ENCODE data around the gene RNASE7.

RNASE7 gene

DNA sequence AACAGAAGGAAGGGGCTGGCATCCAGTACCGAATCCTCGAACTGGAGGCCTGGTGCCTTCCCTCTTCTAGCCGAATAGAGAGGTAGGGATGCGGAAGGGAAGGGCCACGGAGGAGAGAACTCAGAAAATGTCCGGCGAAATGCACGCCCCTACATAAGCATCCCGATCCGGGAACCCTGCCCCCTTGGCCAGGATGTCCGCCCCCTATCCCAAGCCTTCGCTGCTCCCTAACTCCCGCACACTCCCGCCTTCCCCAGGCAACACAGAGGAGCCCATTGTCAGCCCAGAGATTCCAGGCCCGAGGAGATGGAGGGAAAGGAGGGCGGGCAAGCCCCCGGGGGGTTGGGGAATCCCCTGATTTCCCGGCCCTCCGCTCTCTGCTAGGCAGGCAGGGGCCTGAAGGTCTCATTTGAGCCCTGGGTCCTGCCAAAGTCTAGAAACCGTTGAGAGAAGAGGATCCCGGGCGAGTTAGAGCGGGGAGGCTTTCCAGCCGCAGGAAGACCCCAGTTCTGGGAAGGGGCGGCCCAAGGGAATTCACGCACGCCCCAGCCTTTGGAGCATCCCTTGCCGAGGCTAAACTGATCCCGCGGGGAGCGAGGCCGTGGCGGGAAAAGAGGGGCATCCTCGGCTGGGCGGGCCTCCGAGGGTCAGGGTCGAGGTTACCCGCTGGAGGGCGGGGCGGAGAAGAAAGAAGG lies 27.4 kb downstream of the RNASE7 start:
- DNase-seq (ENCODE audit: low spot score), result no peak

DNA sequence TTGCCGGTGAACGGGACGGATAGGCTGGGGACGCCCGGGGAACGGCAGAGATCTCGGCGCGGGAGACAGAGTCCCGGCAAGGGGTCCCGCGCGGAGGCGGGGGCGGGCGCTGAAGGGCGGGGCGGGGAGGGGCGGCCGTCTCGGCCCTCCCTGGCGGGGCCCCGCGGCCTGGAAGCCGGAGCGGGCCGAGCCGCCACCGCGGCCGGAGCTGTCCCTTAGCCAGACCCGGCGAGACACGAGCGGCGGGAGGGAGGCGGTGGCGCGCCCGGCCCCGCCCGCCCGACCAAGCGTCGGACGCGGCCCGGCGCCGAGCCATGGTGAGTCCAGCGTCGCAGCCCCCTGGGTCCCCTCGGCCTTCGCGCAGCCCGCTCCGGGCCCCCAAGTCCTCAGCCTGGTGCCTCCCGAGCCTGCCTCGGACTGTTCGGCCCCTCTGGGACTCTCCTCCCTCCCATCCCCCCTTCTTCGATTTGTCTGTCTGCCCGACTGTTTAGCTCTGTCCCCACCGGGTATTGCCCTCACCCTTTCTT lies 28.0 kb downstream of the RNASE7 start, which contains the start of gene ARHGEF40:
Gene ARHGEF40 (plus strand): TSS at position 222 of the 527 bp plus-strand sequence. CDS start 93 bp downstream, at position 315.
- no peak for DNase-seq (ENCODE audit: low spot score)

DNA sequence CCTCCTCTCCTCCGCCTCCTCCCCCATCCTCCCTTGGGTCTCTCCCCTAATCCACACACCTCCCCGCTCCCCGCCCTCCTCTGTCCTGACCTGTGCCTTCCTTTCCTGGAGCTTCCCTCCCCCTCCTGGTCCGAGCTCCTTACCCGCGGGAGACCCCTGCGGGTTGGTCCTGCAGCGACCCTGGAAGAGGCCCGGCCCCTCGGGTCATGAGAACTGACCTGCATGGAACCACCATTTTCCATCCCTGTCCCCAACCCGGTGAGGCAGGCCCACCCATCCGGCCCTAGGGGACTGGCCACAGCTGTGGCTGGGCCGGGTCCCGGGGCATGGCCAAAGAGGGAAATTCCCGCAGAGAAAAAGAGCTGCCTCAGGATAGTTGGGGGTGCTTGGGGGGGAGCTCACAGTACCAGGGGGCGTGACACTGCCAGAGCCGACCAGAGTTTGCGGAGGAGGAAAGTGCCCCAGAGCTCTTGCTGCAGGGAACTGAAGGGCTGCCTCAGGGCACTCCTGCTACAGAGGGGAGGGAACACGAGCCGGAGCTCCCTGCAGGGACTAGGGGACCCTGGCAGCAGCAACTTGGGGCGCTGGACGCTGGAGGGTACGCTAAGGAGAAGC lies 28.6 kb downstream of the RNASE7 start:
- DNase-seq (ENCODE audit: low spot score), result no peak

DNA sequence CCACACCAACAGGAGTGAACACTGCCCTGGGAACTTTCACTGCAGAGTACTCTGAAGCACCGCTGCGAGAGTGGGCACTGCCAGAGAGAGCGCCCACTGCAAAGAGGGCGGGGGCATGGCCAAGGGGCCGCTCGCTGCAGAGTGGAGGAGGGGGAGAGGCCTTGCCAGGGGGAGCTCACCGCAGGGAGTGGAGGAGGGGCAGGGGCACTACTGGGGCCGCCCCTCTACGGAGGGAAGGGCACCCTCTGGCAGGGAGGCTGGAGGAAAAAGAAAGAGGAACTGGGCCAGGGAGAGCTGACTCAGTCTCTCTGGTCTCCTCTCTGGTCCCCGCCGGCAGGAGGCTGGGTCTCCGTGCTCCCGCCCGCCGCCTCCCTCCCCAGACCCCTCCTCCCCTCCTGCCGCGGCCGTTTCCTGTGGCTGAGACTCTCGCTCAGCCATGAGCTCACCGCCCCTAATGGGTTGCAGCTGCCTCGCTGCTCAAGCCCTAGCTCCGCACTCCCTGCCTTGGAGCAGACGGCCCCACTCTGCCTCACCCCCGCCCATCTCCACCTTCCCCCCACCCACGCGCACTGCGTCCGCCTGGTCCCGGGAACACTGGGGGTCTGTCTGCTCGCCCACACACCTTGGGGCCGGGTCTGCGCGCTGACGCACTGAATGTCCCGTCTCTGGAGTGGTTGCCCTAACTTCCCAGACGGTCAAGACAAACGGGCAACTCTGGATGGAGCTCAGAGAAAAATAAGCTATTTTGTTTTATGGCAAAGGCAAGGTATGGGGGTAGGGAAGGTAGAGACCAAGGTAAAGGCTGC lies 29.3 kb downstream of the RNASE7 start:
- no peak for DNase-seq (ENCODE audit: low spot score)

DNA sequence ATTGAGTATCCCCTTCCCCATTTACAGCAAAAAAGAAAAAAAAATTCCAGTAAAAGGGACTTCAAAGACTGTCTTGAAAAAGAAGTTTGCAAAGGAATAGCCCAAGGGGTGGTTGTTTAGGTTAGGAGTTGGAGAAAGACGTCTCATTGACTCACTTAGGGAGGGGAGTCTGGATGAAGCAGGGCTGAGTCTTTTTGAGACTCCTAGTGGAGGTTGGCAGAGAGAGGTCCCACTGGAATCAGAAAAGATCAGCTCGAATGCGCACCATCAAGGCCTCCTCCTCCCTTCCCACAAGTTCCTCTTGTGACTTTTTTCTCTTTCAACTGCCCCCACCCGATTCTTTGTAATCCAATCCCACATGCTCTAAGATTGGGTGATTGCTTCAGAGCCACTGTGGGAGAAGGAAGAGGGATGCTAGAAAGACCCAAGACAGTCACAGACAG lies 29.9 kb downstream of the RNASE7 start:
- DNase-seq (ENCODE audit: low spot score), result no peak

DNA sequence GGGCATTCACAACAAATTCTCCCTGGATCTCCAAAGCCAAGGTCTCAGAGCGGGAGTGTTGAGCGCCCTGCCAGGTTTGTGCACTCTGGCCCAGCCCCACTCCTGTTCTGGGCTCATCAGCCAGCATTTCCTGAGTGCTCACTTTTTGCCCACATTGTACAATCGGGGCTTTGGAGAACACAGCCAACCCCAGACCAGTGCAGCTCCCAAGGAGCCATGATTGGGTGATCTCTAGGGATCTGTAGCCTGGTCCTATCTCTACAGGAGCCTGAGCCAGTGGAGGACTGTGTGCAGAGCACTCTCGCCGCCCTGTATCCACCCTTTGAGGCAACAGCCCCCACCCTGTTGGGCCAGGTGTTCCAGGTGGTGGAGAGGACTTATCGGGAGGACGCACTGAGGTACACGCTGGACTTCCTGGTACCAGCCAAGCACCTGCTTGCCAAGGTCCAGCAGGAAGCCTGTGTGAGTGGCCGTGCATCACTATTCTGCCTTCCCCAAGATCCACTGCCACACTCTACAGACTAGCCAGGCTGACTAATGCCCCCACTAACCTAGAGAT lies 30.7 kb downstream of the RNASE7 start:
- no peak for DNase-seq (ENCODE audit: low spot score)

DNA sequence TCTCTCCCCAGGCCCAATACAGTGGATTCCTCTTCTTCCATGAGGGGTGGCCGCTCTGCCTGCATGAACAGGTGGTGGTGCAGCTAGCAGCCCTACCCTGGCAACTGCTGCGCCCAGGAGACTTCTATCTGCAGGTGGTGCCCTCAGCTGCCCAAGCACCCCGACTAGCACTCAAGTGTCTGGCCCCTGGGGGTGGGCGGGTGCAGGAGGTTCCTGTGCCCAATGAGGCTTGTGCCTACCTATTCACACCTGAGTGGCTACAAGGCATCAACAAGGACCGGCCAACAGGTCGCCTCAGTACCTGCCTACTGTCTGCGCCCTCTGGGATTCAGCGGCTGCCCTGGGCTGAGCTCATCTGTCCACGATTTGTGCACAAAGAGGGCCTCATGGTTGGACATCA lies 31.8 kb downstream of the RNASE7 start:
- DNase-seq (ENCODE audit: low spot score), result no peak

DNA sequence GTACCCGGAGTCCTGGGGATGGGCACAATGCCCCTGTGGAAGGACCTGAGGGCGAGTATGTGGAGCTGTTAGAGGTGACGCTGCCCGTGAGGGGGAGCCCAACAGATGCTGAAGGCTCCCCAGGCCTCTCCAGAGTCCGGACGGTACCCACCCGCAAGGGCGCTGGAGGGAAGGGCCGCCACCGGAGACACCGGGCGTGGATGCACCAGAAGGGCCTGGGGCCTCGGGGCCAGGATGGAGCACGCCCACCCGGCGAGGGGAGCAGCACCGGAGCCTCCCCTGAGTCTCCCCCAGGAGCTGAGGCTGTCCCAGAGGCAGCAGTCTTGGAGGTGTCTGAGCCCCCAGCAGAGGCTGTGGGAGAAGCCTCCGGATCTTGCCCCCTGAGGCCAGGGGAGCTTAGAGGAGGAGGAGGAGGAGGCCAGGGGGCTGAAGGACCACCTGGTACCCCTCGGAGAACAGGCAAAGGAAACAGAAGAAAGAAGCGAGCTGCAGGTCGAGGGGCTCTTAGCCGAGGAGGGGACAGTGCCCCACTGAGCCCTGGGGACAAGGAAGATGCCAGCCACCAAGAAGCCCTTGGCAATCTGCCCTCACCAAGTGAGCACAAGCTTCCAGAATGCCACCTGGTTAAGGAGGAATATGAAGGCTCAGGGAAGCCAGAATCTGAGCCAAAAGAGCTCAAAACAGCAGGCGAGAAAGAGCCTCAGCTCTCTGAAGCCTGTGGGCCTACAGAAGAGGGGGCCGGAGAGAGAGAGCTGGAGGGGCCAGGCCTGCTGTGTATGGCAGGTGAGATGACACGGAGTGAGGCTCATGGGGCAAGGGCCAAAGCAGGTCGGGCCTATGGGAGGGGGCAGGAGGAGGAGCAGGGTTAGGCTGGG lies 32.5 kb downstream of the RNASE7 start:
- DNase-seq (ENCODE audit: low spot score), result no peak

DNA sequence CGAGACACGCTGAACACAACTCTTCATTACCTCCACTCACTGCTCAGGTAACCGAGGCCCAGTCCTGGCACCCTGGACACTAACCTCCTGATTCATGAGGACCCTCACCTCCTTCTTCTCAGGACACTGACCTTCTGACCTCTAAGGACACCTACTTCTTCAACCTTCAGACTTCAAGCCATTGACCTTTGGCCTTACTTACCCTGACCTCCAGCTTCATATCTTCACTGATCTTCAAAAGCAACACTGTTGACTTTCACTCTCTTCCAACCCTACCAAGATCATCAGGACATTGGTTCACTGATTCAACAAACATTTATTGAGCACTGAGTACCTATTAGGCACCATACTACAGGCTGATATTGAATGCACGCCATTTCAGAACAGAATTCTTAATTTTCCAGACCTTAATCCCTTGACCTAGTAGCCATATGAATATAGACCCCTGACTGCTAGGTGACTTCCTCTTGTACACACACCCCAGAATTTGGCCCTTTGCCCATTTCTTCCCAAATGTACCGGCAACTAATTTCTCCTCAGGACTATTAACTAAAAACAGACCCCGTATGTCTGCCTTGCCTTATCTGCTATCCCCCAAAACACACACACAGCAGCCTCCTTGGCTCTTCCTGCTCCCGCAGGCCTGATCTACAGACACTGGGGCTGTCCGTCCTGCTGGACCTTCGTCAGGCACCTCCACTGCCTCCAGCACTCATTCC lies 33.7 kb downstream of the RNASE7 start:
- no peak for DNase-seq (ENCODE audit: low spot score)

DNA sequence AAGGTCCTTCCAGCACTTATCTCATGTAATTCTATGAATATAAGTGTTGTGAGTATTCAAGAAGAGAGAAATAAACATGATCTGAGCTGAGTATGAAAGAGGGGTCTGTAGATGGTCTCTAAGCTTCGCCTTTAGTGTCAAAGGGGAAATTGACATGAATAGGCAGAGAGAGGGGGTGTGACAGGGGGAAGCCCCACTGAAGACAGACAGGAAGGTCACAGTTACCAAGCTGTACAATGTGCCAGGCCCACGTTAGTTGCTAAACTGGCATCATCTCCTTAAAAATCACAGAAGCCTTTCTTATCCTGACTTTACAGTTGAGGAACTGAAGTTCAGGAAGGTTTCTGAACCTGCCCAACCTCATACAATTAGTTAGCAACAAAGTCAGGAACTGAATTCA lies 35.5 kb downstream of the RNASE7 start:
- no peak for DNase-seq (ENCODE audit: low spot score)

DNA sequence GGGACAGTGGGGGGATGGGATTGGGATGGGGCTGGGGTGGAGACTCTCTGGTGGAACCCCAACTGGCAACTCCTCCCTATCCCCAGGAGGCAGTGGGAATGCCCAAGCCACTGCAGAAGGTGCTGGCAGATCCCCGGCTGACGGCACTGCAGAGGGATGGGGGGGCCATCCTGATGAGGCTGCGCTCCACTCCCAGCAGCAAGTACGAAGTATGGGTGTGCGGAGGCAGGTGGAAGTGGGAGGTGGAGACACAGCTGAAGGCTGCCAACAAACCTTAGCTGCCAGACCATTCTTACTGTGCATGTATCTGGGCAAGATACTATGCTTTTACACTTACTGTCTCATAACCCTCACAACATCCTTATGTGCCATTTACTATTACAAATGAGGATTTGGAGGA lies 36.1 kb downstream of the RNASE7 start:
- DNase-seq (ENCODE audit: low spot score), result no peak

DNA sequence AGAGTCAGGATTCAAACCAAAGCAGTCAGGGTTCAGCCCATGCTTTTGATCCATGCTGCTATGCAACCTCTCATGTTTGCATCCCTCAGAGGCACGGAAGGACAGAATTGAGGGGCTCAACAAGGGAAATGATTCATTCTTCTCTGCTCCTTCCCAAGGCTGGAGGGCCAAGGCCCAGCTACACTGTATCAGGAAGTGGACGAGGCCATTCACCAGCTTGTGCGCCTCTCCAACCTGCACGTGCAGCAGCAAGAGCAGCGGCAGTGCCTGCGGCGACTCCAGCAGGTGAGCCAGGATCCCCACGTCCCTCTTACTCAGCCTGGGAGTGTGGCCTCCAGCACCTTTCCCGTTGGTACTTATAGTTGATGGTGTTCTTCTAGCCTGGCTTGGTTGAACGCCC lies 36.6 kb downstream of the RNASE7 start:
- DNase-seq (ENCODE audit: low spot score), result no peak

DNA sequence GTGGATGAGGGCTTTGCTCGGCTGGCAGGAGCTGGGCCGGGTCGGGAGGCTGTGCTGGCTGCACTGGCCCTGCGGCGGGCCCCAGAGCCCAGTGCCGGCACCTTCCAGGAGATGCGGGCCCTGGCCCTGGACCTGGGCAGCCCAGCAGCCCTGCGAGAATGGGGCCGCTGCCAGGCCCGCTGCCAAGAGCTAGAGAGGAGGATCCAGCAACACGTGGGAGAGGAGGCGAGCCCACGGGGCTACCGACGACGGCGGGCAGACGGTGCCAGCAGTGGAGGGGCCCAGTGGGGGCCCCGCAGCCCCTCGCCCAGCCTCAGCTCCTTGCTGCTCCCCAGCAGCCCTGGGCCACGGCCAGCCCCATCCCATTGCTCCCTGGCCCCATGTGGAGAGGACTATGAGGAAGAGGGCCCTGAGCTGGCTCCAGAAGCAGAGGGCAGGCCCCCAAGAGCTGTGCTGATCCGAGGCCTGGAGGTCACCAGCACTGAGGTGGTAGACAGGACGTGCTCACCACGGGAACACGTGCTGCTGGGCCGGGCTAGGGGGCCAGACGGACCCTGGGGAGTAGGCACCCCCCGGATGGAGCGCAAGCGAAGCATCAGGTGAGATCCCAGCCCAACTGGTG lies 39.5 kb downstream of the RNASE7 start:
- no peak for DNase-seq (ENCODE audit: low spot score)

DNA sequence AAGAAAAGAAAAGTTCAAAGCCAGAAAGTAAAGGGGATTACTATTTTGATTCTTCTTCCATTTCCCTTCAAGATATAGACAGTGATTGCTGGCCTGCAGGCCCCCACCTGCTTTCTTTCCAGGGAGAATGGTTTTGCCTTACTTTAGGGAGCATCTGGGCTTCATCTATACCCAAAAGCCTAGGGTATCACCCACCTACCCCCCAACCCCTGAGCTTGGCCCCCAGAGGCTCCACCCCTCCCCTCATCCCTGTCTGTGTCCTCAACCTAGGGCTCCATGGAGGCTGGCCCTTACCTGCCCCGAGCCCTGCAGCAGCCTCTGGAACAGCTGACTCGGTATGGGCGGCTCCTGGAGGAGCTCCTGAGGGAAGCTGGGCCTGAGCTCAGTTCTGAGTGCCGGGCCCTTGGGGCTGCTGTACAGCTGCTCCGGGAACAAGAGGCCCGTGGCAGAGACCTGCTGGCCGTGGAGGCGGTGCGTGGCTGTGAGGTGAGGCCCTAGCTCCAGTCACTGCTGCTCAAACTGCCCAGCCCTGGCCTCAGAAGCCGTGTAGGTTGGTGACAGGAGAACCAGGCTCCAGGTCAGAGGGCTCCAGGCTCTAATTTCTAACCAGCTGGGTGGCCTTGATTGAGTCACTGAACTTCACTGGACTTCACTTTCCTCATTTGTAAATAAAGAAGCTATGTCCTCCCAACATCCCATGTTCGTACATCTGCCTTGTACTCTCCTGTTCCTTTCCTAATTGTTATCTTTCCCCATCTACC lies 41.6 kb downstream of the RNASE7 start:
- DNase-seq (ENCODE audit: low spot score), result no peak

DNA sequence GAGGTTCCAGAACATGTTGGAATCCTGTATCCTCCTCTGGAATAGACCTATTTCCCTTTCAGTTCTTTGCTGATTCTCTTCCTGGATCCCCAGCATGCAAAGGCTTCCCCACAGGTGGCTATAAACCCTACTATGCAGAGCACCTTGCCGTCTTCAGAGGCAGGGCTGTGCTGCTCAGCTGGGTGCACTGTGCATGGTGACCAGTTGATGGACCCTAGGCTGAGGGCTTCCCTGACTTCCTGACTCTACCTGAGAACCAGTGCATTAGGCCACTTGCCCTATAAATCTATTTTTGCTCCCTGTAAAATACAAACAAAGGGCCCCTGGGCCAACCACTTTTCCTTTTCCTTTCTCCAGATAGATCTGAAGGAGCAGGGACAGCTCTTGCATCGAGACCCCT lies 42.2 kb downstream of the RNASE7 start:
- no peak for DNase-seq (ENCODE audit: low spot score)

DNA sequence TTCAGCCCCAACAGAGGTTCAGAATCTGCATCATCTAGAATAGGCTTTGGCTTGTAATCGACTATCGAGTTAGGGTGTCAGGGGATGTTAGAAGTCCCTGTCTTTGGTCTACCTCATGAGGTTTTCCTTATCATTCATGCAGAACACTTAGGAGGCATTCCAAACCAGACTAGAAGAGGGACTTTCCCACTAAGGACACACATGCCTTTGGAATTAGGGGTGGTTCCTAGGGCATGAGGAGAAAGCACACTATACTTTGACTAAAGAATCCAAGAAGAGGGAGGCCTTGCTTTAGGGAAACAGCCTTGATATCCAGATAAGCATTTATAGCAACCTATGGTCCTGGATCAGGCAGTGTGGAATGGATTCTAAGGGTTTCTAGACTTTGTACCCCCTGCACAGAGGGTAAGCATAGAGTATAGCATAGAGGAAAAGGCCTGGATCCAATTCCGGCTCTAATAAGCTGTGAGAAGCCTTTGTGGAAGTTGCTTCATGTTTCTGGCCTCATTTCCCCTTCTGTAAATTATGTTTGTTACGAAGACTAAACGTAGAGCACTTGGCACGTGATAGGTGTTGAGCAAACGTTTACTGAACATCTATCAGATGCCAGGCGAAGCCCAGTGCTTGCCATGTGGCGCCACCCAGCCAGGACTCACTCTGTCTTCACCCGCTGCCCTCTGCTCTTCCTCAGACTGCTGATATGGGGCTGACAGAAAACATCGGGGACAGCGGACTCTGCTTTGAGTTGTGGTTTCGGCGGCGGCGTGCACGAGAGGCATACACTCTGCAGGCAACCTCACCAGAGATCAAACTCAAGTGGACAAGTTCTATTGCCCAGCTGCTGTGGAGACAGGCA lies 43.1 kb downstream of the RNASE7 start:
- no peak for DNase-seq (ENCODE audit: low spot score)

DNA sequence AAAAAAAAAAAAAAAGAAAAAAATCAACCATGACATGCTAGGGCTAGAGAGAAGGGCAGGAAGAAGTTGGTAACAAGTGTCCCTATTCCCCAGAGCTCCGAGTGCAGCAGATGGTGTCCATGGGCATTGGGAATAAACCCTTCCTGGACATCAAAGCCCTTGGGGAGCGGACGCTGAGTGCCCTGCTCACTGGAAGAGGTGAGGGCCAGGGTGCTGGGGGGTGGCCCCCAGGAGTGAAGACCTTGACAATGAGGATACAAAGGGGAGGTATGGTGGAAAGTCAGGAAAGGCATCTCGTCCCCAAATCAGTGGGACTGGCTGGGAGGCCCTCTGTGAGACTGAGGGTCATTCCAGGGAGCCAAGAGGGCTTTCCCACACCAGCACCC lies 44.7 kb downstream of the RNASE7 start:
- DNase-seq (ENCODE audit: low spot score), result no peak

DNA sequence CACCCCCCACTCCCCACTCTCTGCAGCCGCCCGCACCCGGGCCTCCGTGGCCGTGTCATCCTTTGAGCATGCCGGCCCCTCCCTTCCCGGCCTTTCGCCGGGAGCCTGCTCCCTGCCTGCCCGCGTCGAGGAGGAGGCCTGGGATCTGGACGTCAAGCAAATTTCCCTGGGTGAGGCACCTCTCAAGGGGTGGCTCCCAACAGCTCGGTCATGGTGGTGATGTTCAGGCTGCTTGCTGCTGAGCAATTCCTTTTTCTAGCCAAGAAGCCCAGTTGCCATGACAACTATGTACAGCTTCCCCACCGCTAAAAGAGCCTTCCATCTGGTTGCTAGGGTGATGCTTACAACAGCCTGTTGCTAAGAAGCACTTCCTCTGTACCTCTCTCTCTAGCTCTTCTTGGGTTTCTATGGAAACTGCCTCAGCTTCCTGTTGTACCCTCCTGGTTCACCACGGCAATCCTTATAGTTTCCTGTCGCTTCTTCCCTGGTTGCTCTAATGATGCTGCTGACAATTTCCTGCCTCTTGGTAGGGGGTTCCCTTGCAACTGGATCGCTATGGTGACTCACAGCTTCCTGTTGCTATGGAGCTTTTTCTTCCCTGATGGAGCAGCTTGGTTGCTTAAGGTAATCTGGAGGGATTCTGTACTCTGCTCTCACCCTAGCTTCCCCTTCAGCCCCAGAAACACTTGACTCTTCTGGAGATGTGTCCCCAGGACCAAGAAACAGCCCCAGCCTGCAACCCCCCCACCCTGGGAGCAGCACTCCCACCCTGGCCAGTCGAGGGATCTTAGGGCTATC lies 45.3 kb downstream of the RNASE7 start:
- DNase-seq (ENCODE audit: low spot score), result no peak

All from hematopoietic multipotent progenitor cell treated with erythropoietin and hydrocortisone succinate and interleukin-3 and kit ligand, for 15 days (in vitro differentiated cells).